ENCODE results near the gene XPNPEP2.

The XPNPEP2 gene

GRCh38 chrX:129749069-129749468, 10.3 kb downstream of the XPNPEP2 start:
- TF ChIP-seq GATA2 (IDR thresholded peaks at IDR 0.05; ENCODE audit: low read depth, low read length): no peak
- no peak for TF ChIP-seq GATA3 (IDR thresholded peaks at IDR 0.05; ENCODE audit: low read depth, low read length)

DNA sequence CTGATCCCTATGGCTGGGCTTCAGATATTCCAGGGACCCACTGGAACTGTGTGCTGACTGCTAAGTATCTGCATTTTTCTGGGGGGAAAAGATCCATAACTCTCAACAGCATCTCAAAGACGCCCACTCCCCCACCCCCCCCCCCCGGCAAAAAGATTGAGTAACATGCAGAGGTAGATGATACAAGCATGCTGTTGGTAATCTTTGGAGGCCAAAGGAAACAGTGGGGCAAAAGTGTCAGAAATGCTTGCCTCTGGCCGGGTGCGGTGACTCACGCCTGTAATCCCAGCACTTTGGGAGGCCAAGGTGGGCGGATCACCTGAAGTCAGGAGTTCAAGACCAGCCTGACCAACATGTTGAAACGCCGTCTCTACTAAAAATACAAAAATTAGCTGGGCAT, 12.2 kb downstream of the XPNPEP2 start:
- TF ChIP-seq GATA3 (IDR thresholded peaks at IDR 0.05; ENCODE audit: low read depth, low read length) (no peak), GATA2 (IDR thresholded peaks at IDR 0.05; ENCODE audit: low read depth, low read length) (no peak)

DNA sequence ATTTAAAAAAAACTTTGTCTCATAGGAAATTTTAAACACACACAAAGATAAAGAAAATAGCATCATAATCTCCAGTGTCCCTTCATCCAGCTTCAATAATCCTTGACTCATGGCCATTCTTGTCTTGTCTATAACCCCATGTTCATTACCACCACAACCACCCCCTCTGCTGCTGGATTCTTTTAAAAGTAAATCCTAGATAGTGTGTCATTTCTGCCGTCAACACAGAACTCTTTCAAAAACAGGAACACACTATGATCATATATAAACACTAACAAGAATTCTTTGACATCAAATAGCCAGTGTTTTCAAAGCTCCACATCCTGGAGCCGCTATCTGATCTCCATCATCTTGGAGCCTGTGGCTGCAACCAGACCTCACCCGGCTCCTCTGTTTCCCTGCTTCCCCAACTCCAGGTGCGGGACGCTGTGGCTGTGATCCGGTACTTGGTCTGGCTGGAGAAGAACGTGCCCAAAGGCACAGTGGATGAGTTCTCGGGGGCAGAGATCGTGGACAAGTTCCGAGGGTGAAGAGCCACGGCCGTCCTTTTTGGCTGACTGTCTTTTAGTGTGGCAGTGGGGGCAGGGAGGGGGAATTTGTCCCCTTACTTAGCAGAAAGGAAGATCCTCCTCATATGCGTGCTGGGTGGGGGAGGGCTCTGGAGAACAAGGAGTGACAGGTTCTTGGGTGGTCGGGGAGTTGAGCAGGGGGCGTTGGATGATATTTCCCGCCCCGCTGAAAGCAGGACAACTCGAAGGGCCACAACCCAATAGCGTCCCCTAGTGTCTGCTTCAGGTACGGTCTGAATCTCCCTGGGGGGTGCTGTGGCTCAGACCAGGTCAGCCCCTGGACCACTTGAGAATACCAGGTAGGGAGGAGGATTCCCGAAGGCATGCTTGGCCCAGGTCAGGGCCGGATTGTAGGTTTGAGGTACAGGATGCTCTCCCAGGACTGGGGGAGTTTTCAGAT, 15.6 kb downstream of the XPNPEP2 start:
- TF ChIP-seq GATA3 (IDR thresholded peaks at IDR 0.05; ENCODE audit: low read depth, low read length): no peak
- peak; percentile 34; the same call in 1 of the 2 replicates for TF ChIP-seq GATA2 (IDR thresholded peaks at IDR 0.05; ENCODE audit: low read depth, low read length)

DNA sequence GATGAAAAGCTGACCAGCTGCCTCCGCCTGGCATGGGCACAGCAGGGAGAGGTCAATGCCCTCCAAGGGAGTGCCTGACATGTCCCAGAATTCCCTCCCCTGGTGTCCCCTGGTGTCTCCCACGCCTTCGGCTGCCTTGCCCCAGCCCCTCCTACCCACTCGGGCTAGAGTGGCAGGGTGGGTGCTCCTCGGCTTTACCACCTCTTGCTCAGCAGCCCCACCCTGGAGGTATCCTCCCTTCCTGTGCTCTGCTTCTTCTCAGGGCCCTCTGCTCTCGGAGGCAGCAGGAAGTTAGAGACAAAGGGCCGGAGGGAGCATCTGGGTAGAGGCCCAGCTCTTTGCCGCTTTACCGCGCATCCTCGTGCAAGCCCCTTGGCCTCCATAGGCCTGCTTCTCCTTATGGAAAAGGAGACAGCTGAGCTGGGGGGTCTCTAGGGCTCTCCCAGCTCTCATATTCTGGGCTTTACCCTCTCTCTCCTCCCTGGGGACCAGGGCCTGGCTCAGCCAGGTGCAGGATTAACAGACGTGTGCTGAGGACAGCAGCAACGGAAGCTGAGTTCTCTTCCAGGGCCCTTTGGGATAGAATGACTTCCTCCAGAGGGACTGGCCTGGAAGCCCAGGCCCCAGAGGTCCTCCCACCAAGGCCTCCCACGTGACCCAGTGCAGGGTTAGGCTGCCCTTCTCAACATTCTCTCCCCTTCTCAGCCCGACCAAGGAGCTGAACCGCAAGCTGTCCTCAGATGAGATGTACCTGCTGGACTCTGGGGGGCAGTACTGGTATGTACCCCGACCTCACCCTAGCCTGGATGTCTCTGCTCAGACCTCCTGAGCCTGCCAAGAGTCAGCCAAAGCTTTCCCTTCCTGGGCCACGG, 17.2 kb downstream of the XPNPEP2 start:
- TF ChIP-seq GATA2 (IDR thresholded peaks at IDR 0.05; ENCODE audit: low read depth, low read length): no peak
- no peak for TF ChIP-seq GATA3 (IDR thresholded peaks at IDR 0.05; ENCODE audit: low read depth, low read length)

- TF ChIP-seq GATA3 (IDR thresholded peaks at IDR 0.05; ENCODE audit: low read depth, low read length) (no peak), GATA2 (IDR thresholded peaks at IDR 0.05; ENCODE audit: low read depth, low read length) (no peak)
These were observed 20.8 kb downstream of the XPNPEP2 start for GRCh38 chrX:129759576-129760061.

- TF ChIP-seq GATA2 (IDR thresholded peaks at IDR 0.05; ENCODE audit: low read depth, low read length): no peak
- TF ChIP-seq GATA3 (IDR thresholded peaks at IDR 0.05; ENCODE audit: low read depth, low read length): no peak
These were observed 21.4 kb downstream of the XPNPEP2 start for GRCh38 chrX:129760155-129760554.

DNA sequence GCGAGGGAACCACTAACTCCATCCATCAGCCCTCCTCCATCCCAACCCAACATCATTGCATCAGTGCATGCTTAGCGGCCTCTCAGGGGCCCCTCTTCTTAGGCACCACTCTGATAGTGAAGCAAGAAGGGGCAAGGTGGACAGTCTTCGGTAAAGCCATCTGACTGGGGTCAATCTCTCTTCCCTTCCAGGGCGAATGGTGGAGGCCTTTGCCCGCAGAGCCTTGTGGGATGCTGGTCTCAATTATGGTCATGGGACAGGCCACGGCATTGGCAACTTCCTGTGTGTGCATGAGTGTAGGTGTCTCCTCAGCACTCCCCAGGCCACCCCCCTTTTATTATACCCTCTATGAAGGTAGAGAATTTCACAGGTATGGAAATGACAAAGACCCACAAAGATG, 22.2 kb downstream of the XPNPEP2 start:
- no peak for TF ChIP-seq GATA3 (IDR thresholded peaks at IDR 0.05; ENCODE audit: low read depth, low read length)
- TF ChIP-seq GATA2 (IDR thresholded peaks at IDR 0.05; ENCODE audit: low read depth, low read length): no peak

- TF ChIP-seq GATA3 (IDR thresholded peaks at IDR 0.05; ENCODE audit: low read depth, low read length) (no peak), GATA2 (IDR thresholded peaks at IDR 0.05; ENCODE audit: low read depth, low read length) (no peak)
These were observed 22.8 kb downstream of the XPNPEP2 start for GRCh38 chrX:129761596-129761995.

- TF ChIP-seq GATA3 (IDR thresholded peaks at IDR 0.05; ENCODE audit: low read depth, low read length) (no peak), GATA2 (IDR thresholded peaks at IDR 0.05; ENCODE audit: low read depth, low read length) (no peak)
These were observed 23.7 kb downstream of the XPNPEP2 start for GRCh38 chrX:129762448-129762847.

- TF ChIP-seq GATA3 (IDR thresholded peaks at IDR 0.05; ENCODE audit: low read depth, low read length) (no peak), GATA2 (IDR thresholded peaks at IDR 0.05; ENCODE audit: low read depth, low read length) (no peak)
These were observed 24.9 kb downstream of the XPNPEP2 start for GRCh38 chrX:129763666-129764065.

- no peak for TF ChIP-seq GATA2 (IDR thresholded peaks at IDR 0.05; ENCODE audit: low read depth, low read length)
- no peak for TF ChIP-seq GATA3 (IDR thresholded peaks at IDR 0.05; ENCODE audit: low read depth, low read length)
These were observed 29.4 kb downstream of the XPNPEP2 start for GRCh38 chrX:129768186-129768585.

DNA sequence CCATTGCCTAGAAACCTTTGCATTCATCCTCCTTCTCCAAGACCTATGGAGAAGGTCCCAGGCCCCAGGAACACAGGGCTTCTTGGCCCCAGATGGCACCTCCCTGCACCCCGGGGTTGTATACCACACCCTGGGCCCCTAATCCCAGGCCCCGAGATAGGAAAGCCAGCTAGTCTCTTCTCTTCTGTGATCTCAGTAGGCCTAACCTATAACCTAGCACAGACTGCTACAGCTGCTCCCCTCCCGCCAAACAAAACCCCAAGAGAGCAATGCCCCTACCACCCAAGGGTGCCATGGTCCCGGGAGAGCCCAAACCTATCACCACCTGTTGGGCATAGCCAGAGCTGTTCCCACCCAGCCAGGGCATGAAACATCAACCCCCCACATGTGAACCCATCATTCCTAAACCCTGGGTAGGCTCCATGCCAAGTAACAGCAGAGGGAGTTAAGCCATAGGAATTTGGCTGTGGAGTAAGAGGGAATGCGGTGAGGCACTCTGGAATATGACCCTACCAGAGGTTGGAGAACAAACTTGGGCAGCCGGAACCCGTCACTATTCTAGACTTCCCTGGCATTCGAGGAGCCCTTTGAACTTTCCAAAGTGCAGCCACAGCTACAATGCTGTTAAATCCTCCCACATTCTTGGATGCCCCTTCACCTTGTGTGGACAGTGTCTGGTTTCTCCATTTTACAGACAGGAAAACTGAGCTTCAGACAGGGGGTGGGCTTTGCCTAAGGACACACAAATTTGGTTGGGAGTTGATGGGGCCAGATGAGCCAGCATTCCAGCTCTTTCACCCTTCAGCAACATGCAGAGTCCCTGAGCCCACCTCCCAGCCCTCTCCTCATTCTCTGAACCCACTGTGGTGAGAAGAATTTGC, 30.0 kb downstream of the XPNPEP2 start:
- TF ChIP-seq GATA2 (IDR thresholded peaks at IDR 0.05; ENCODE audit: low read depth, low read length): no peak
- no peak for TF ChIP-seq GATA3 (IDR thresholded peaks at IDR 0.05; ENCODE audit: low read depth, low read length)

DNA sequence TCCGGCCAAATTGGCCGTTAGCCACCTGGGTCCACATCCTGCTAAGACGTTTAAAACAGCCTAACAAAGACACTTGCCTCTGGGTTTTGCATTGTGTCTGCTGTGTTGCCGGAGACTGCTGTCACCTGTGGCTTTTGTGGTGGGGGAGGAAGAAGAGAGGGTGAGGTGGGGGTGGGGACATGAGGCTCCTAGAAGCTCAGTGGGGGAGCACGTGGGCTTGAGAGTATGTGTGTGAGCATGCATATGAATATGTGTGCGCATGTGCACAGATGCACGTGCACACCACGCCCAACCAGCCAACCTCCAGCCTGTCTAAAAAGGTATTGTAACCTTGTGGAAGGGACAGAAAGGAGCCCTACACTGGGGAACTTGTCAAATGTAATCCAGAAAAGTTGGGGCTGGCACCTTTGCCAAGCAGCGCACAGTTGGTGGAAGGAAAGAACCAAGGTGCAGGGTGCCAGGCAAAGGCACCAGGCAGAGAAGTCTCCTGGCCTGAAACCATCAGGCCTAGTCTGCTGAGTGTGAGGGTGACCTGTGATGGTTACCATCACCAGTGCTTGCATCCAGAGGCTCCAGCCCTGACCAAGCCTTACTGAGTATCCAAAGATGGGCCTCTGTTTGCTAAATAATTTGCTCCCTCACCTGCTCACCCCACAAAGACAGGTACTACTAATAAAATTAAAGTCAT, 30.8 kb downstream of the XPNPEP2 start:
- TF ChIP-seq GATA3 (IDR thresholded peaks at IDR 0.05; ENCODE audit: low read depth, low read length) (no peak), GATA2 (IDR thresholded peaks at IDR 0.05; ENCODE audit: low read depth, low read length) (no peak)
